Measurements from ENCODE around the gene BICD1.

The BICD1 gene

GRCh38 chr12:32366714-32367113 lies 260.1 kb downstream of the BICD1 start:
- DNase-seq (ENCODE audit: low read depth in 1 of 2, low spot score in 1 of 2) = no peak
- Histone ChIP-seq H3K27ac (replicated peaks) (no peak overlapping the region), H3K27me3 (ENCODE audit: insufficient read depth, poor library complexity, severe bottlenecking) (no peaks in the 10 kb centered on the region), H3K4me3 (replicated peaks; ENCODE audit: insufficient read depth, low read length) (no peak overlapping the region)
- TF ChIP-seq POLR2AphosphoS5 (IDR thresholded peaks at IDR 0.05; ENCODE audit: low read depth) (no peak), SPI1 (IDR thresholded peaks at IDR 0.05; ENCODE audit: borderline replicate concordance, low read depth) (no peak), CTCF (IDR thresholded peaks at IDR 0.05; ENCODE audit: insufficient read depth, low read length) (no peak), GABPA (IDR thresholded peaks at IDR 0.05; ENCODE audit: low read depth) (no peak), REST (IDR thresholded peaks at IDR 0.05; ENCODE audit: insufficient replicate concordance, low read depth) (no peak)

- DNase-seq (ENCODE audit: low read depth in 1 of 2, low spot score in 1 of 2) = no peak
Observed at GRCh38 chr12:32367381-32367780, 260.7 kb downstream of the BICD1 start.

GRCh38 chr12:32369202-32369601 lies 262.6 kb downstream of the BICD1 start:
- no peaks in the 10 kb centered on the region for H3K27me3 ChIP-seq (ENCODE audit: insufficient read depth, poor library complexity, severe bottlenecking)
- H3K27ac ChIP-seq (replicated peaks) = no peak overlapping the region
- H3K4me3 ChIP-seq (replicated peaks; ENCODE audit: insufficient read depth, low read length) = no peak overlapping the region
- no peak for DNase-seq (ENCODE audit: low read depth in 1 of 2, low spot score in 1 of 2)
- TF ChIP-seq POLR2AphosphoS5 (IDR thresholded peaks at IDR 0.05; ENCODE audit: low read depth) (no peak), REST (IDR thresholded peaks at IDR 0.05; ENCODE audit: insufficient replicate concordance, low read depth) (no peak)

More at GRCh38 chr12:32367381-32367780, 260.7 kb downstream of the BICD1 start:
- no peaks in the 10 kb centered on the region for H3K27me3 ChIP-seq (ENCODE audit: insufficient read depth, poor library complexity, severe bottlenecking)
- no peak overlapping the region for H3K4me3 ChIP-seq (replicated peaks; ENCODE audit: insufficient read depth, low read length)
- TF ChIP-seq REST (IDR thresholded peaks at IDR 0.05; ENCODE audit: insufficient replicate concordance, low read depth) = no peak
- no peak for TF ChIP-seq SPI1 (IDR thresholded peaks at IDR 0.05; ENCODE audit: borderline replicate concordance, low read depth)
- no peak for TF ChIP-seq POLR2AphosphoS5 (IDR thresholded peaks at IDR 0.05; ENCODE audit: low read depth)
- TF ChIP-seq CTCF (IDR thresholded peaks at IDR 0.05; ENCODE audit: insufficient read depth, low read length) = no peak
- TF ChIP-seq GABPA (IDR thresholded peaks at IDR 0.05; ENCODE audit: low read depth) = no peak
- H3K27ac ChIP-seq (replicated peaks) = no peak overlapping the region

Measured in HL-60 (cell line).